GM12875 (cell line): ENCODE data around the gene PHACTR1.

ENCODE experiments used
- H3K4me3 ChIP-seq: one replicate; pipeline ENCODE4 v1.5.1; 2011; ENCODE audit warnings: low read depth, low read length, control low read depth
- CTCF ChIP-seq: IDR thresholded peaks from 2 replicates; pipeline ENCODE4 v1.5.1; 2011; ENCODE audit warnings: low read depth, mild to moderate bottlenecking, control low read depth, inconsistent platforms, low read length, moderate library complexity, borderline replicate concordance; ENCODE audit not compliant: insufficient read depth

PHACTR1 gene

GRCh38 chr6:13222048-13222447, 505.5 kb downstream of the PHACTR1 start:
- no peak for TF ChIP-seq CTCF
- no peak overlapping the region for H3K4me3 ChIP-seq

- H3K4me3 ChIP-seq, result no peak overlapping the region
- no peak for TF ChIP-seq CTCF
Observed at GRCh38 chr6:13226071-13226470, 509.5 kb downstream of the PHACTR1 start.

- TF ChIP-seq CTCF, result no peak
- no peak overlapping the region for H3K4me3 ChIP-seq
Observed at GRCh38 chr6:13228264-13229204, 512.0 kb downstream of the PHACTR1 start.

GRCh38 chr6:13229205-13230085, 512.9 kb downstream of the PHACTR1 start:
- H3K4me3 ChIP-seq, result no peak overlapping the region
- TF ChIP-seq CTCF, result peak; percentile 59; the same call in 1 of the 2 replicates

GRCh38 chr6:13233106-13233505, 516.5 kb downstream of the PHACTR1 start:
- H3K4me3 ChIP-seq, result no peak overlapping the region
- no peak for TF ChIP-seq CTCF

- no peak for TF ChIP-seq CTCF
- H3K4me3 ChIP-seq, result no peak overlapping the region
Observed at GRCh38 chr6:13234130-13234529, 517.6 kb downstream of the PHACTR1 start.
